Activated T-cell treated with anti-CD3 and anti-CD28 coated beads, Interleukin-2, amount 50 U/mL, for 4 hours (primary cell): ENCODE data around the gene CD300E. TPM values are rescaled to one million over a fixed set of nuclear protein-coding genes. Genes with fewer than 3 reads are reported as not detected.

Experiments
- ATAC-seq, 2 donors: fragments of 200-7000 bp; cut with Tn5 transposase; one replicate each; pipeline ENCODE4 v1.10.0; 2021
- DNase-seq: peaks from one replicate; pipeline ENCODE4 v3.0.0-alpha.2; 2020
- H3K27me3 Mint-ChIP-seq: one replicate; pipeline ENCODE4 v1.8.0; 2021; ENCODE audit warnings: low read depth, mixed read lengths
- H3K36me3 Mint-ChIP-seq: one replicate; pipeline ENCODE4 v1.8.0; 2022; ENCODE audit warnings: mixed read lengths; ENCODE audit not compliant: insufficient read depth
- H3K4me1 Mint-ChIP-seq: one replicate; pipeline ENCODE4 v1.8.0; 2021; ENCODE audit warnings: low read depth, mixed read lengths
- H3K4me3 Mint-ChIP-seq: one replicate; pipeline ENCODE4 v1.8.0; 2021; ENCODE audit warnings: mild to moderate bottlenecking, moderate library complexity, mixed read lengths
- H3K9me3 Mint-ChIP-seq: one replicate; pipeline ENCODE4 v1.8.0; 2021; ENCODE audit warnings: mixed read lengths
- total RNA-seq, 3 donors: library from RNA; stranded (reverse); gene quantifications; one replicate each; pipeline ENCODE4 v1.2.1, GENCODE V29; 2021

CD300E gene
- not detected for total RNA-seq

GRCh38 chr17:74623693-74624093 is at the start of gene CD300E:
Gene CD300E (minus strand): TSS chr17:74623738. CDS start chr17:74623621, 117 bp downstream.
- Mint-ChIP-seq H3K9me3 (peaks cover 4% of the 10 kb centered on the region), H3K4me1 (no peaks in the 10 kb centered on the region), H3K36me3 (no peaks in the 10 kb centered on the region), H3K4me3 (no peak within 1 kb of the TSS), H3K27me3 (peaks cover 58% of the 10 kb centered on the region)
- DNase-seq (no peak), ATAC-seq (no peak)

GRCh38 chr17:74671031-74671771 is 47.7 kb upstream of the CD300E start:
- H3K36me3 Mint-ChIP-seq = no peaks in the 10 kb centered on the region
- DNase-seq (peak; percentile 58), ATAC-seq (peak; percentile 92 to 98)
- H3K4me1 Mint-ChIP-seq = peaks cover 1% of the 10 kb centered on the region
- H3K4me3 Mint-ChIP-seq = no peak overlapping the region
- peaks cover 50% of the 10 kb centered on the region for H3K27me3 Mint-ChIP-seq
- H3K9me3 Mint-ChIP-seq = no peaks in the 10 kb centered on the region

- H3K9me3 Mint-ChIP-seq = no peaks in the 10 kb centered on the region
- no peak overlapping the region for H3K4me3 Mint-ChIP-seq
- ATAC-seq (no peak), DNase-seq (no peak)
- H3K27me3 Mint-ChIP-seq = peaks cover 54% of the 10 kb centered on the region
- peaks cover 1% of the 10 kb centered on the region for H3K4me1 Mint-ChIP-seq
- H3K36me3 Mint-ChIP-seq = no peaks in the 10 kb centered on the region
Measured at GRCh38 chr17:74670329-74670728, 46.8 kb upstream of the CD300E start.

GRCh38 chr17:74663561-74663960 is 40.0 kb upstream of the CD300E start:
- Mint-ChIP-seq H3K4me1 (no peaks in the 10 kb centered on the region), H3K9me3 (peaks cover 4% of the 10 kb centered on the region), H3K27me3 (peaks cover 56% of the 10 kb centered on the region), H3K4me3 (no peak overlapping the region), H3K36me3 (no peaks in the 10 kb centered on the region)
- DNase-seq (no peak), ATAC-seq (no peak)

GRCh38 chr17:74659889-74660288 is 36.4 kb upstream of the CD300E start:
- Mint-ChIP-seq H3K4me1 (peaks cover 3% of the 10 kb centered on the region), H3K27me3 (peaks cover 39% of the 10 kb centered on the region), H3K9me3 (peaks cover 4% of the 10 kb centered on the region), H3K4me3 (no peak overlapping the region), H3K36me3 (no peaks in the 10 kb centered on the region)
- DNase-seq (no peak), ATAC-seq (no peak)

GRCh38 chr17:74658620-74659019 is 35.1 kb upstream of the CD300E start:
- Mint-ChIP-seq H3K4me3 (no peak overlapping the region), H3K9me3 (peaks cover 4% of the 10 kb centered on the region), H3K27me3 (peaks cover 31% of the 10 kb centered on the region), H3K36me3 (no peaks in the 10 kb centered on the region), H3K4me1 (peaks cover 3% of the 10 kb centered on the region)
- DNase-seq = no peak
- no peak for ATAC-seq

GRCh38 chr17:74654742-74655141 is 31.2 kb upstream of the CD300E start:
- DNase-seq = no peak
- H3K27me3 Mint-ChIP-seq = peaks cover 40% of the 10 kb centered on the region
- no peak for ATAC-seq
- no peaks in the 10 kb centered on the region for H3K36me3 Mint-ChIP-seq
- H3K4me1 Mint-ChIP-seq = peaks cover 3% of the 10 kb centered on the region
- no peak overlapping the region for H3K4me3 Mint-ChIP-seq
- H3K9me3 Mint-ChIP-seq = no peaks in the 10 kb centered on the region

- DNase-seq (no peak), ATAC-seq (no peak)
- Mint-ChIP-seq H3K27me3 (peaks cover 51% of the 10 kb centered on the region), H3K9me3 (no peaks in the 10 kb centered on the region), H3K4me3 (no peak overlapping the region), H3K4me1 (no peaks in the 10 kb centered on the region), H3K36me3 (no peaks in the 10 kb centered on the region)
Measured at GRCh38 chr17:74652020-74652419, 28.5 kb upstream of the CD300E start.

- no peak for DNase-seq
- Mint-ChIP-seq H3K27me3 (peaks cover 53% of the 10 kb centered on the region), H3K9me3 (no peaks in the 10 kb centered on the region), H3K4me3 (no peak overlapping the region), H3K4me1 (no peaks in the 10 kb centered on the region), H3K36me3 (no peaks in the 10 kb centered on the region)
- no peak for ATAC-seq
Measured at GRCh38 chr17:74649909-74650308, 26.4 kb upstream of the CD300E start.

- Mint-ChIP-seq H3K27me3 (peaks cover 52% of the 10 kb centered on the region), H3K4me1 (no peaks in the 10 kb centered on the region)
Measured at GRCh38 chr17:74647871-74648672, 24.5 kb upstream of the CD300E start.

GRCh38 chr17:74646231-74646630 is 22.7 kb upstream of the CD300E start:
- Mint-ChIP-seq H3K9me3 (no peaks in the 10 kb centered on the region), H3K36me3 (no peaks in the 10 kb centered on the region), H3K4me3 (no peak overlapping the region), H3K4me1 (peaks cover 6% of the 10 kb centered on the region), H3K27me3 (peaks cover 50% of the 10 kb centered on the region)
- DNase-seq = no peak
- ATAC-seq = no peak

More at GRCh38 chr17:74647871-74648672, 24.5 kb upstream of the CD300E start:
- DNase-seq = no peak
- ATAC-seq = no peak
- no peaks in the 10 kb centered on the region for H3K9me3 Mint-ChIP-seq
- H3K36me3 Mint-ChIP-seq = no peaks in the 10 kb centered on the region
- H3K4me3 Mint-ChIP-seq = no peak overlapping the region

GRCh38 chr17:74645010-74645409 is 21.5 kb upstream of the CD300E start:
- H3K36me3 Mint-ChIP-seq = no peaks in the 10 kb centered on the region
- no peak for DNase-seq
- H3K4me1 Mint-ChIP-seq = peaks cover 11% of the 10 kb centered on the region
- ATAC-seq = no peak
- no peak overlapping the region for H3K4me3 Mint-ChIP-seq
- peaks cover 51% of the 10 kb centered on the region for H3K27me3 Mint-ChIP-seq
- no peaks in the 10 kb centered on the region for H3K9me3 Mint-ChIP-seq

- DNase-seq = no peak
- Mint-ChIP-seq H3K27me3 (peaks cover 48% of the 10 kb centered on the region), H3K4me3 (no peak overlapping the region), H3K9me3 (no peaks in the 10 kb centered on the region), H3K36me3 (no peaks in the 10 kb centered on the region), H3K4me1 (peaks cover 17% of the 10 kb centered on the region)
- ATAC-seq = no peak
Measured at GRCh38 chr17:74644419-74644818, 20.9 kb upstream of the CD300E start.

- ATAC-seq (no peak), DNase-seq (no peak)
- Mint-ChIP-seq H3K27me3 (peaks cover 44% of the 10 kb centered on the region), H3K9me3 (no peaks in the 10 kb centered on the region), H3K4me1 (peaks cover 22% of the 10 kb centered on the region), H3K36me3 (no peaks in the 10 kb centered on the region), H3K4me3 (no peak overlapping the region)
Measured at GRCh38 chr17:74643826-74644225, 20.3 kb upstream of the CD300E start.

- no peaks in the 10 kb centered on the region for H3K9me3 Mint-ChIP-seq
- DNase-seq (no peak), ATAC-seq (no peak)
- no peak overlapping the region for H3K4me3 Mint-ChIP-seq
- peaks cover 44% of the 10 kb centered on the region for H3K27me3 Mint-ChIP-seq
- no peaks in the 10 kb centered on the region for H3K36me3 Mint-ChIP-seq
- H3K4me1 Mint-ChIP-seq = peaks cover 22% of the 10 kb centered on the region
Measured at GRCh38 chr17:74642995-74643394, 19.5 kb upstream of the CD300E start.
